GM18867 (cell line): ENCODE results near the gene PEX7.
A peak's percentile ranks its signal among the peaks of the same experiment; 100 is the strongest.
"Not testable (repeated sequence)": the region's sequence is repeated elsewhere in the genome, so short reads cannot be mapped to it uniquely, and the experiment has no call there.

Source experiments
- ATAC-seq: cut with Tn5 transposase; IDR thresholded peaks from one replicate; pipeline ENCODE4 v1.9.1; 2021; ENCODE audit warnings: mild to moderate bottlenecking, moderate library complexity; ENCODE audit not compliant: unreplicated experiment

Gene PEX7

GRCh38 chr6:136893187-136893586 is 70.8 kb downstream of the PEX7 start:
- no peak for ATAC-seq

- ATAC-seq = no peak
Measured at GRCh38 chr6:136895901-136896300, 73.5 kb downstream of the PEX7 start.

GRCh38 chr6:136897071-136897470 is 74.7 kb downstream of the PEX7 start:
- no peak for ATAC-seq

- ATAC-seq = no peak
Measured at GRCh38 chr6:136901212-136901784, 78.9 kb downstream of the PEX7 start.

GRCh38 chr6:136904477-136904876 is 82.1 kb downstream of the PEX7 start:
- not testable (repeated sequence) for ATAC-seq

GRCh38 chr6:136914947-136915346 is 92.6 kb downstream of the PEX7 start:
- ATAC-seq = no peak

GRCh38 chr6:136918706-136919105 is 96.3 kb downstream of the PEX7 start:
- ATAC-seq = no peak

- peak; percentile 21 for ATAC-seq
Measured at GRCh38 chr6:136920216-136920615, 97.8 kb downstream of the PEX7 start.

- ATAC-seq = peak; percentile 40
Measured at GRCh38 chr6:136920671-136921380, 98.4 kb downstream of the PEX7 start.

GRCh38 chr6:136921381-136921935 is 99.1 kb downstream of the PEX7 start:
- ATAC-seq = peak; percentile 20

- ATAC-seq = peak; percentile 23
Measured at GRCh38 chr6:136921936-136922684, 99.7 kb downstream of the PEX7 start, which contains the start of gene SLC35D3. Gene SLC35D3 (plus strand): TSS chr6:136922301. CDS start chr6:136922429, 128 bp downstream.

- no peak for ATAC-seq
Measured at GRCh38 chr6:136922685-136923006, 100.3 kb downstream of the PEX7 start.

GRCh38 chr6:136923116-136923953 is 100.9 kb downstream of the PEX7 start:
- ATAC-seq = no peak

GRCh38 chr6:136923954-136924673 is 101.7 kb downstream of the PEX7 start:
- no peak for ATAC-seq

- no peak for ATAC-seq
Measured at GRCh38 chr6:136926383-136926782, 104.0 kb downstream of the PEX7 start.

- no peak for ATAC-seq
Measured at GRCh38 chr6:136927292-136927691, 104.9 kb downstream of the PEX7 start.

GRCh38 chr6:136930528-136930927 is 108.1 kb downstream of the PEX7 start:
- no peak for ATAC-seq

GRCh38 chr6:136932599-136932998 is 110.2 kb downstream of the PEX7 start:
- ATAC-seq = no peak

GRCh38 chr6:136945072-136945471 is 122.7 kb downstream of the PEX7 start:
- no peak for ATAC-seq

GRCh38 chr6:136945711-136946121 is 123.3 kb downstream of the PEX7 start:
- ATAC-seq = peak; percentile 31
